ENCODE data around the gene PTPN9. TPM values are rescaled to one million over a fixed set of nuclear protein-coding genes. Genes with fewer than 3 reads are reported as not detected.
"Not testable (repeated sequence)": the region's sequence is repeated elsewhere in the genome, so short reads cannot be mapped to it uniquely, and the experiment has no call there.

PTPN9 gene
- total and polyA plus RNA-seq, 2 of the 4 experiments (the other 2 are of a cell fraction) = 26.5 to 38.9 TPM

DNA sequence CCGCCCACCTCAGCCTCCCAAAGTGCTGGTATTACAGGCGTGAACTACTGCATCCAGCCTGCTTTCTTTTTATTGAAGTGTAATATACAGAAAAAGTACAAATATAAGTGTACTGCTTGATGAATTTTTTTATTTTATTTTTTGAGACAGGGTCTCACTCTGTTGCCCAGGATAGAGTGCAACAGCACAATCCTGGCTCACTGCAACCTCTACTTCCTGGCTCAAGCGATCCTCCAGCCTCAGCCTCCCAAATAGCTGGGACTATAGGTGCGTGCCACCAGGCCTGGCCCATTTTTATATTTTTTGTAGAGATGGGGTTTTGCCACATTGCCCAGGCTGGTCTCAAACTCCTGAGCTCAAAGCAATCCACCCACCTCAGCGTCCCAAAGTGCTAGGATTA is 3.8 kb upstream of the PTPN9 start:
- POLR2A ChIA-PET (ENCODE audit: unreplicated experiment) = interaction anchor here (0.5 kb wide), 1 partner anchor 14 kb away, joined by 3 read pairs; no protein-coding TSS in a partner anchor
- CTCF ChIA-PET = not testable (repeated sequence)

More for the DNA sequence above, 3.8 kb upstream of the PTPN9 start:
- H4K20me1 ChIP-seq (ENCODE audit: insufficient read depth, low read length); H3K9ac ChIP-seq (ENCODE audit: low read depth, low read length); H2AK9ac ChIP-seq (replicated peaks; ENCODE audit: low read depth, low read length, poor library complexity); H3K4me2 ChIP-seq (ENCODE audit: low read depth, low read length); H2BK5ac ChIP-seq (ENCODE audit: low read depth, low read length, poor library complexity, severe bottlenecking); intact Hi-C loops (cut with micrococcal nuclease); H3K14ac ChIP-seq (replicated peaks; ENCODE audit: low read depth, low read length); H4K5ac ChIP-seq (ENCODE audit: low read depth, low read length); H3K9me1 ChIP-seq (ENCODE audit: insufficient read depth, low read length); H3K27me3 ChIP-seq (ENCODE audit: control insufficient read depth, insufficient read depth, low read length); dilution Hi-C loops (cut with HindIII; ENCODE audit: low sequenced_read_pairs, unreplicated experiment); in situ Hi-C loops (cut with MboI; ENCODE audit: low sequenced_read_pairs); H3K27ac ChIP-seq (ENCODE audit: insufficient read depth, low read length); H3K4me1 ChIP-seq (ENCODE audit: control insufficient read depth, insufficient read depth, low read length); BruUV-seq (replicated peaks); H2BK120ac ChIP-seq (ENCODE audit: low read depth, low read length); H4K91ac ChIP-seq (ENCODE audit: insufficient read depth, low read depth, low read length); H2AK5ac ChIP-seq (ENCODE audit: low read depth, low read length); H4K8ac ChIP-seq (ENCODE audit: low read depth in 2 of 2, low read length in 2 of 2); H2BK20ac ChIP-seq (ENCODE audit: low read depth, low read length); H3K4ac ChIP-seq (ENCODE audit: low read depth, low read length); H3K9me3 ChIP-seq (ENCODE audit: control insufficient read depth, insufficient read depth, low read length); H3K4me3 ChIP-seq (ENCODE audit: insufficient read depth, low read depth, low read length); ATAC-seq (ENCODE audit: low read depth); H3K56ac ChIP-seq (ENCODE audit: extremely low read depth, insufficient read depth, low read length); H3K23ac ChIP-seq (ENCODE audit: low read depth, low read length); H2AFZ ChIP-seq (replicated peaks; ENCODE audit: low read length, poor library complexity); DNase-seq; H3K18ac ChIP-seq (ENCODE audit: low read depth, low read length); H2BK15ac ChIP-seq (ENCODE audit: low read depth, low read length); H3K36me3 ChIP-seq (ENCODE audit: control insufficient read depth, insufficient read depth, low read length): not testable (repeated sequence)
- peaks cover 5 to 13% of the 10 kb centered on the region in 2 experiments; a peak in 3 of 4 replicates for H3K79me1 ChIP-seq (ENCODE audit: low read depth in 1 of 2, low read length in 2 of 2)
- WGBS, 2 experiments (ENCODE audit: extremely low coverage in 2 of 2, insufficient read length in 1 of 2) = no CpG with 5 or more reads among the region's 5 CpGs
